ENCODE results near the gene PKP1. TPM values are rescaled to one million over a fixed set of nuclear protein-coding genes. Genes with fewer than 3 reads are reported as not detected.
"Not testable (repeated sequence)": the region's sequence is repeated elsewhere in the genome, so short reads cannot be mapped to it uniquely, and the experiment has no call there.

PKP1 gene
- total and polyA plus RNA-seq, 3 donors from 2014 or later: 0.11 to 0.63 (median 0.50) TPM

- TF ChIP-seq CTCF (IDR thresholded peaks at IDR 0.05) (no peak), POLR2A (IDR thresholded peaks at IDR 0.05) (no peak)
- DNase-seq: no peak
- H3K4me1 ChIP-seq: peaks cover 4% of the 10 kb centered on the region
- intact Hi-C loops (cut with DNase I; ENCODE audit: low total_unique reads): loop anchor here (10.0 kb wide), 1 partner anchor 109 kb away; no protein-coding TSS in a partner anchor
- no peaks in the 10 kb centered on the region for H3K27me3 ChIP-seq
- H3K36me3 ChIP-seq (ENCODE audit: low read depth, missing control alignments): no peaks in the 10 kb centered on the region
- peak overlapping the region in 1 of 2 donors; percentile 1 for H3K4me3 ChIP-seq
- 57 to 58% methylated on average over 15 to 17 of the region's 17 CpGs for WGBS, 2 donors
- no peaks in the 10 kb centered on the region for H3K9me3 ChIP-seq
- no peak overlapping the region for H3K27ac ChIP-seq
Observed at GRCh38 chr1:201255479-201256362, 27.6 kb upstream of the PKP1 start.

- H3K36me3 ChIP-seq (ENCODE audit: low read depth, missing control alignments); H3K4me1 ChIP-seq; DNase-seq; H3K27me3 ChIP-seq; H3K27ac ChIP-seq; H3K9me3 ChIP-seq; H3K4me3 ChIP-seq: not testable (repeated sequence)
- intact Hi-C loops (cut with DNase I; ENCODE audit: low total_unique reads): loop anchor here (10.0 kb wide), 1 partner anchor 107 kb away; no protein-coding TSS in a partner anchor
Observed at GRCh38 chr1:201258132-201258531, 25.2 kb upstream of the PKP1 start.

GRCh38 chr1:201258763-201259230 is 24.5 kb upstream of the PKP1 start:
- no peaks in the 10 kb centered on the region for H3K27me3 ChIP-seq
- H3K27ac ChIP-seq: no peak overlapping the region
- H3K4me3 ChIP-seq: no peak overlapping the region
- WGBS, 2 donors: 82% methylated on average over 4 to 14 of the region's 14 CpGs
- H3K9me3 ChIP-seq: no peaks in the 10 kb centered on the region
- H3K4me1 ChIP-seq: peaks cover 4% of the 10 kb centered on the region
- no peaks in the 10 kb centered on the region for H3K36me3 ChIP-seq (ENCODE audit: low read depth, missing control alignments)
- intact Hi-C loops (cut with DNase I; ENCODE audit: low total_unique reads): loop anchor here (10.0 kb wide), 1 partner anchor 106 kb away; no protein-coding TSS in a partner anchor
- DNase-seq: no peak
- TF ChIP-seq CTCF (IDR thresholded peaks at IDR 0.05) (no peak), POLR2A (IDR thresholded peaks at IDR 0.05) (no peak)

- DNase-seq: no peak
- intact Hi-C loops (cut with DNase I; ENCODE audit: low total_unique reads): loop anchor here (10.0 kb wide), 1 partner anchor 105 kb away; no protein-coding TSS in a partner anchor
- Histone ChIP-seq H3K4me3 (peak overlapping the region in 1 of 2 donors; percentile 23), H3K27me3 (no peaks in the 10 kb centered on the region), H3K27ac (no peak overlapping the region), H3K9me3 (no peaks in the 10 kb centered on the region), H3K36me3 (ENCODE audit: low read depth, missing control alignments) (no peaks in the 10 kb centered on the region), H3K4me1 (peaks cover 4% of the 10 kb centered on the region)
- no peak for TF ChIP-seq CTCF (IDR thresholded peaks at IDR 0.05)
- TF ChIP-seq POLR2A (IDR thresholded peaks at IDR 0.05): no peak
- WGBS, 2 donors: 11 to 14% methylated on average over 8 to 22 of the region's 28 CpGs
Observed at GRCh38 chr1:201259476-201260235, 23.6 kb upstream of the PKP1 start.

GRCh38 chr1:201260236-201260590 is 23.1 kb upstream of the PKP1 start:
- peak overlapping the region in 1 of 2 donors; percentile 23 for H3K4me3 ChIP-seq
- H3K27me3 ChIP-seq: no peaks in the 10 kb centered on the region
- intact Hi-C loops (cut with DNase I; ENCODE audit: low total_unique reads): no loop called here
- WGBS, 2 donors: 16 to 19% methylated on average over 8 to 11 of the region's 11 CpGs
- H3K27ac ChIP-seq: no peak overlapping the region
- H3K9me3 ChIP-seq: no peaks in the 10 kb centered on the region
- no peaks in the 10 kb centered on the region for H3K36me3 ChIP-seq (ENCODE audit: low read depth, missing control alignments)
- TF ChIP-seq POLR2A (IDR thresholded peaks at IDR 0.05) (no peak), CTCF (IDR thresholded peaks at IDR 0.05) (no peak)
- DNase-seq: no peak
- peaks cover 4% of the 10 kb centered on the region for H3K4me1 ChIP-seq

All from testis (tissue), 3 donors.